ENCODE data around the gene TNS3.

Gene TNS3

GRCh38 chr7:47493976-47494911 is 87.7 kb downstream of the TNS3 start:
- H3K4me3 ChIP-seq (ENCODE audit: low read depth, low read length): no peak overlapping the region
- TF ChIP-seq CTCF (IDR thresholded peaks at IDR 0.05; ENCODE audit: borderline replicate concordance, insufficient read depth, low read depth, low read length): no peak

- no peak for TF ChIP-seq CTCF (IDR thresholded peaks at IDR 0.05; ENCODE audit: borderline replicate concordance, insufficient read depth, low read depth, low read length)
- H3K4me3 ChIP-seq (ENCODE audit: low read depth, low read length): no peak overlapping the region
These were observed 89.1 kb downstream of the TNS3 start for GRCh38 chr7:47492716-47493325.

GRCh38 chr7:47490501-47491265 is 91.2 kb downstream of the TNS3 start:
- H3K4me3 ChIP-seq (ENCODE audit: low read depth, low read length): no peak overlapping the region
- TF ChIP-seq CTCF (IDR thresholded peaks at IDR 0.05; ENCODE audit: borderline replicate concordance, insufficient read depth, low read depth, low read length): no peak

- no peak overlapping the region for H3K4me3 ChIP-seq (ENCODE audit: low read depth, low read length)
- TF ChIP-seq CTCF (IDR thresholded peaks at IDR 0.05; ENCODE audit: borderline replicate concordance, insufficient read depth, low read depth, low read length): no peak
These were observed 92.3 kb downstream of the TNS3 start for GRCh38 chr7:47489624-47490023.

GRCh38 chr7:47488969-47489342 is 93.0 kb downstream of the TNS3 start:
- no peak for TF ChIP-seq CTCF (IDR thresholded peaks at IDR 0.05; ENCODE audit: borderline replicate concordance, insufficient read depth, low read depth, low read length)
- no peak overlapping the region for H3K4me3 ChIP-seq (ENCODE audit: low read depth, low read length)

- TF ChIP-seq CTCF (IDR thresholded peaks at IDR 0.05; ENCODE audit: borderline replicate concordance, insufficient read depth, low read depth, low read length): no peak
- no peak overlapping the region for H3K4me3 ChIP-seq (ENCODE audit: low read depth, low read length)
These were observed 93.5 kb downstream of the TNS3 start for GRCh38 chr7:47488201-47488968.

Measured in GM12875 (cell line).